Right cardiac atrium (tissue), 5 donors: Measurements from ENCODE around the gene EFCAB5. TPM values are rescaled to one million over a fixed set of nuclear protein-coding genes. Genes with fewer than 3 reads are reported as not detected.
"Not testable (repeated sequence)": the region's sequence is repeated elsewhere in the genome, so short reads cannot be mapped to it uniquely, and the experiment has no call there.

Source experiments
- ATAC-seq, 2 donors: fragments of 200-7000 bp; cut with Tn5 transposase; one replicate each; pipeline versions ENCODE4 v1.8.0 to v1.9.1; 2020; ENCODE audit warnings: moderate library complexity in 2 of 2, mild to moderate bottlenecking in 1 of 2
- DNase-seq, 3 donors: peaks; one replicate each; pipeline ENCODE4 v3.0.0-alpha.2; 2020
- H3K27ac ChIP-seq: one replicate; pipeline ENCODE4 v1.5.1; 2013; ENCODE audit warnings: mild to moderate bottlenecking, low read length, control low read depth, moderate library complexity
- H3K27me3 ChIP-seq: one replicate; pipeline ENCODE4 v1.6.1; 2013; ENCODE audit not compliant: control insufficient read depth, insufficient read depth
- H3K4me1 ChIP-seq: one replicate; pipeline ENCODE4 v1.6.1; 2013; ENCODE audit warnings: low read length; ENCODE audit not compliant: control insufficient read depth, insufficient read depth
- H3K4me3 ChIP-seq: one replicate; pipeline ENCODE4 v1.5.1; 2013; ENCODE audit warnings: low read length, control low read depth
- H3K9me3 ChIP-seq: one replicate; pipeline ENCODE4 v1.6.1; 2013; ENCODE audit warnings: low read length; ENCODE audit not compliant: control insufficient read depth
- WGBS: extraction: QIAGEN DNeasy Blood & Tissue Kit; methylation state at CpG from one replicate; pipeline ENCODE4 v1.1.7; 2013; 5-methylcytosine and 5-hydroxymethylcytosine counted together
- intact Hi-C, 4 donors: fragments of 100-400 bp; cut with DNase I; formaldehyde crosslinking; loops; one replicate each; pipeline versions ENCODE4 v1.11.0 to v1.14.0; 2022 to 2023
- polyA plus RNA-seq: library from polyadenylated mRNA; stranded (reverse); fragments of 200-250 nt; gene quantifications from one replicate; pipeline ENCODE4 v1.2.3, GENCODE V29; 2013
- total RNA-seq, 4 donors: library from RNA; stranded (reverse); fragmentation: NEBNext Ultra II Directional; extraction: Animal tissue kit (Norgen Biotek cat#: 25700); gene quantifications; one replicate each; pipeline ENCODE4 v1.2.1, GENCODE V29; 2021
- donor health status: healthy with polysubstance abuse.
- donor health status: DM: no; HTN: yes; CAD: no.
- donor health status: DM: no; HTN: no; CAD: no.
- donor health status: DM: no; HTN: yes; CAD: no; lungs with severe emphysema.
- donor health status: DM: yes; HTN: yes; CAD: no.

Gene EFCAB5
- total and polyA plus RNA-seq, 5 donors: 0.18 to 1.1 (median 0.45) TPM; not detected in 1

- Histone ChIP-seq H3K4me3 (no peak overlapping the region), H3K27ac (no peak overlapping the region), H3K4me1 (peaks cover 2% of the 10 kb centered on the region), H3K9me3 (no peaks in the 10 kb centered on the region), H3K27me3 (no peaks in the 10 kb centered on the region)
- intact Hi-C loops: no loop called here
- DNase-seq (no peak), ATAC-seq (no peak)
- 91% methylated on average over 1 of the region's 1 CpG for WGBS
Measured at GRCh38 chr17:30130121-30130520, 188.7 kb downstream of the EFCAB5 start.

DNA sequence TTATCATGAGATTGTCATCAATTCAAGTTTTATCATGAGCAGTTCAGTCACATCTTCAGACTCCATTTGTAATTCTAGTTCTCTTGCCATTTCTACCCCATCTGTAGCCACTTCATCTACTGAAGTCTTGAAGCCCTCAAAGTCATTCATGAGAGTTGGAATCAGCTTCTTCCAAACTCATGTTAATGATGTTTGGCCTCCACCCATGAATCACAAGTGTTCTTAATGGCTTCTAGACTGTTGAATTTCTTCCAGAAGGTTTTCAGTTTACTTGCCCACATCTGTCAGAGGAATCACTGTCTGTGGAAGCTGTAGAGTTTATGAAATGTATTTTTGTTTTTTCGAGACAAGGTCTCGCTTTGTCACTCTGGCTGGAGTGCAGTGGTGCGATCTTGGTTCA is 191.2 kb downstream of the EFCAB5 start:
- Histone ChIP-seq H3K4me1 (peaks cover 3% of the 10 kb centered on the region), H3K27me3 (no peaks in the 10 kb centered on the region), H3K9me3 (no peaks in the 10 kb centered on the region), H3K4me3 (no peak overlapping the region), H3K27ac (no peak overlapping the region)
- ATAC-seq: no peak
- WGBS: 97% methylated on average over 3 of the region's 3 CpGs
- no peak for DNase-seq
- intact Hi-C loops: no loop called here

DNA sequence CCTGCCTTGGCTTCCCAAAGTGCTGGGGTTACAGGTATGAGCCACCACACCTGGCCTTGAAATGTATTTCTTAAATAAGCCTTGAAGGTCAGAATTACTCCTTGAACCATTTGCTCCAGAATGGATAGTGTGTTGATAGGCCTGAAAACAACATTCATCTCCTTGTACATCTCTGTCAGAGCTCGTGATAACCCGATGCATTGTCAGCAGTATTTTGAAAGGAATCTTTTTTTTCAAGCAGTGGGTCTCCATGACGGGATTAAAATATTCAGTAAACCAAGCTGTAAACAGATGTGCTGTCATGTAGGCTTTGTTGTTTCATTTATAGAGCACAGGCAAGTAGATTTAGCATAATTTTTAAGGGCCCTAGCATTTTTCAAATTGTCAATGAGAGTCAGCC is 191.8 kb downstream of the EFCAB5 start:
- DNase-seq: no peak
- intact Hi-C loops: no loop called here

DNA sequence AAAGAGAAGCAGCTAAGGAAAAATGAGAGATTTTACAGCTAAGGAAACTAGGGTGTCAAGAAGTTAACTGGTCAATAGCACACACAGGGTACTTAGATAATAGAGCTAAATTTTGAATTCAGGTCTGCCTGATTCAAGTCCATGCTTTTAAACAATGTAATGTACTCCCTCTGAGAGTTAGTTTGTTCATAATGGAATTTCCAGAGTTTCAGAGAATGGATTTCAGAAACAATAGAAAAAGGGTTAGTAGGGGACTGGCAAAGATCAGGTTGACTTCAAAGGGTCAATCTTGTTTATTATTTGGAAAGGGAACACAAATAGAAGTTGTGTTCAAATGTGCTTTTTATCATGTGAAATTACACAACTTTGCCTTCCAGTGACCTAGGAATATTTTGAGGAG is 193.1 kb downstream of the EFCAB5 start:
- no peak for ATAC-seq
- H3K27me3 ChIP-seq: no peaks in the 10 kb centered on the region
- DNase-seq: no peak
- no peak overlapping the region for H3K4me3 ChIP-seq
- H3K4me1 ChIP-seq: peaks cover 3% of the 10 kb centered on the region
- intact Hi-C loops: no loop called here
- no peak overlapping the region for H3K27ac ChIP-seq
- no peaks in the 10 kb centered on the region for H3K9me3 ChIP-seq

More for the DNA sequence above, 191.8 kb downstream of the EFCAB5 start:
- WGBS: 98% methylated on average over 3 of the region's 3 CpGs
- no peaks in the 10 kb centered on the region for H3K9me3 ChIP-seq
- H3K4me3 ChIP-seq: no peak overlapping the region
- no peaks in the 10 kb centered on the region for H3K27me3 ChIP-seq
- no peak overlapping the region for H3K27ac ChIP-seq
- ATAC-seq: no peak
- H3K4me1 ChIP-seq: peaks cover 3% of the 10 kb centered on the region

DNA sequence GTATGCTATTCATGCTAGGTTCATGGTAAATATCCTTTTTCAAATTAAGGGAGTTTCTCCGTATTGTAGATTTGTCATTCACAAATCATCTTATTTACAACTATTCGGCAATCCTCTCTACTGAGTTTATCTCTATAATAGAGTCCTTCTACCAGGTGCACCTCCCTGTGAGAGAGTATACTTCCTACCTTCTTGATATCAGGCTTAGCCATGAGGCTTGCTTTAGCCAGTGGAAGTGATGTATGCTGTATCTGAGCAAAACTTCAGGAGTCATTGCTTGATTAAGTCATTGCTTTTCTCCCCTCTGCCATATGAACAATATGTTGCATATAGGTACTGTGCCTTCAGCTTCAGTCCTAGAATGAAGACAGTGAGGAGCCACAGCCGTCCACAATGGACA is 195.7 kb downstream of the EFCAB5 start:
- 94% methylated on average over 3 of the region's 3 CpGs for WGBS
- DNase-seq (no peak), ATAC-seq (no peak)
- peaks cover 3% of the 10 kb centered on the region for H3K4me1 ChIP-seq
- intact Hi-C loops: no loop called here
- no peak overlapping the region for H3K4me3 ChIP-seq
- H3K27ac ChIP-seq: no peak overlapping the region
- H3K9me3 ChIP-seq: no peaks in the 10 kb centered on the region
- H3K27me3 ChIP-seq: no peaks in the 10 kb centered on the region

DNA sequence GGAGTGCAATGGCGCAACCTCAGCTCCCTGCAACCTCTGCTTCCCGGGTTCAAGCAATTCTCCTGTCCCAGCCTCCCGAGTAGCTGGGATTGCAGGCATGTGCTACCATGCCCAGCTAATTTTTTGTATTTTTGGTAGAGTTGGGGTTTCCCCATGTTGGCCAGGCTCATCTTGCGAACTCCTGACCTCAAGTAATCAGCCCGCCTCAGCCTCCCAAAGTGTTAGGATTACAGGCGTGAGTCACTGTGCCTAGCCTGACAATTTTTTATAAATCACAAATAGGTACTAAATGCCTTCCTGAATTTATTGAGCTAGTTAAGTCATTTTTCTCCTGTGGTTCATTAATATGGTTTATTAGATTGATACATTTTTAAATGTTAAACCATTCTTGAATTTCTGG is 206.4 kb downstream of the EFCAB5 start:
- H3K9me3 ChIP-seq, H3K27ac ChIP-seq, ATAC-seq, H3K4me3 ChIP-seq, DNase-seq, intact Hi-C loops, H3K27me3 ChIP-seq, H3K4me1 ChIP-seq: not testable (repeated sequence)
- 95% methylated on average over 6 of the region's 6 CpGs for WGBS

DNA sequence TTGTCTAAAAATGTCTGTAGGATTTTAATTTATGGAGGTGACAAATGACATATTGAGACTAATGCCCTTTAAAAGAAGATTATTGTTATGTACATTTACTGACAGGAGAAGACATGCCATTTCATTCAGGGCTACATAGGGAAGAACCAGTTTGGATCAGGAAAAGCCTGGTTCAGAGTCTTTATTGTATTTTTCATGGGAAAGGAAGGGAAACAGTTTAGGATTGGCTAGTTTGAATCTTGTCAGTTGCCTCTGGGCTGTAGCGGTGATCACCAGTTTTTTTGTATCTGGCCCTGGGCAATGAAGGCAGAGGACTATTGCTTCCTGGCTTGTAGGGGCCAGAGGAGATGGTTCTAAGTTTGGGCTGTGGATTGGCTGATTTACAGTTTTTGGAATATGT is 206.9 kb downstream of the EFCAB5 start:
- Histone ChIP-seq H3K4me3 (no peak overlapping the region), H3K27me3 (no peaks in the 10 kb centered on the region), H3K4me1 (no peaks in the 10 kb centered on the region), H3K27ac (no peak overlapping the region), H3K9me3 (no peaks in the 10 kb centered on the region)
- WGBS: 98% methylated on average over 1 of the region's 1 CpG
- intact Hi-C loops: no loop called here
- DNase-seq: no peak
- ATAC-seq: no peak

- DNase-seq: no peak
- no peaks in the 10 kb centered on the region for H3K9me3 ChIP-seq
- H3K4me1 ChIP-seq: no peaks in the 10 kb centered on the region
- H3K27me3 ChIP-seq: no peaks in the 10 kb centered on the region
- no peak for ATAC-seq
- intact Hi-C loops: no loop called here
- WGBS: 96% methylated on average over 4 of the region's 4 CpGs
- no peak overlapping the region for H3K4me3 ChIP-seq
- H3K27ac ChIP-seq: no peak overlapping the region
Measured at GRCh38 chr17:30151471-30151870, 210.0 kb downstream of the EFCAB5 start.

- H3K27me3 ChIP-seq: no peaks in the 10 kb centered on the region
- no peak overlapping the region for H3K4me3 ChIP-seq
- ATAC-seq (no peak), DNase-seq (no peak)
- H3K4me1 ChIP-seq: no peaks in the 10 kb centered on the region
- no peaks in the 10 kb centered on the region for H3K9me3 ChIP-seq
- intact Hi-C loops: no loop called here
- no peak overlapping the region for H3K27ac ChIP-seq
Measured at GRCh38 chr17:30153463-30153862, 212.0 kb downstream of the EFCAB5 start.

GRCh38 chr17:30155389-30155788 is 214.0 kb downstream of the EFCAB5 start:
- no peak for ATAC-seq
- no peak overlapping the region for H3K27ac ChIP-seq
- no peaks in the 10 kb centered on the region for H3K9me3 ChIP-seq
- DNase-seq: no peak
- H3K4me1 ChIP-seq: no peaks in the 10 kb centered on the region
- no peaks in the 10 kb centered on the region for H3K27me3 ChIP-seq
- intact Hi-C loops: no loop called here
- no peak overlapping the region for H3K4me3 ChIP-seq
- over 99% methylated on average over 2 of the region's 2 CpGs for WGBS
